ENCODE data around the gene CELA2A.

DNA sequence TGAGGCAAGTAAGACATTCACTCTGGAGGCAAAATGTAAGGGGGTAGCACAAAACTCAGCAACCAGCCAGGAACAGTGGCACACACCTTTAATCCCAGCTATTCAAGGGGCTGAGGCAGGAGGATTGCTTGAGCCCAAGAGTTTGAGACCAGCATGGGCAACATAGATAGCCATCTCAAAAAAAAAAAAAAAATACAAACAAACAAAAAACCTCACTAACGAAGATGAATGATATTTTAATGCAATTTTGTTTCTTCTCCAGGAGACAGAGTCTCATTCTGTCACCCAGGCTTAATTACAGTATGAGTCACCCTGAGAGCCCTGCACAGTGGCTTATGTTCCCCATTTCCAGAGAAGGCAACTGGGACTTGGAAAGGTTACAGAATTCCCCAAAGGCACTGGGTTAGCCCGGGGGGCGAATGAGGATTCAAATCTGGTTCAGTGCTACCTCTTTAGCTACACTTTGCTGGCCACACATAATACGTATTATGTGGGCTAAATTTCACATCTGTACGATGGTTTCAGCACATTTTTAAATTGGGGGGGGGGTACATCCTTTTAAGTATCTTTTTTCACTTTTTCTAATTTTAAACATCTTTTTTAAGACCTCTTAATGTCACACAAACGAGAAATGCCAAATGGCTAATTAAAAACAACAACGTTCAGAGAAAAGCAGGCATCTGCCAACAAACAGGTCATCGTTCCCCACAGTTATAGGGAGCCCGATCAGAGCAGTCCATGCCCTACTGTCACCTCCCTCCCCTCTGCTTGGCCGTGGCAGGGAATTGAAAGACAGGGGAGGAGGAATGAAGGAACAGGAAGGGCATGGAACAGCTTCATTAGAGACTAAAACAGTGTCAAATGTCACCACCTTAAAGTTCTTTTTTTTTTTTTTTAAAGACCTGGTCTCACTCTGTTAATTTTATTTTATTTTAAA is 3.5 kb downstream of the CELA2A start:
- TF ChIP-seq, protein P1, sequence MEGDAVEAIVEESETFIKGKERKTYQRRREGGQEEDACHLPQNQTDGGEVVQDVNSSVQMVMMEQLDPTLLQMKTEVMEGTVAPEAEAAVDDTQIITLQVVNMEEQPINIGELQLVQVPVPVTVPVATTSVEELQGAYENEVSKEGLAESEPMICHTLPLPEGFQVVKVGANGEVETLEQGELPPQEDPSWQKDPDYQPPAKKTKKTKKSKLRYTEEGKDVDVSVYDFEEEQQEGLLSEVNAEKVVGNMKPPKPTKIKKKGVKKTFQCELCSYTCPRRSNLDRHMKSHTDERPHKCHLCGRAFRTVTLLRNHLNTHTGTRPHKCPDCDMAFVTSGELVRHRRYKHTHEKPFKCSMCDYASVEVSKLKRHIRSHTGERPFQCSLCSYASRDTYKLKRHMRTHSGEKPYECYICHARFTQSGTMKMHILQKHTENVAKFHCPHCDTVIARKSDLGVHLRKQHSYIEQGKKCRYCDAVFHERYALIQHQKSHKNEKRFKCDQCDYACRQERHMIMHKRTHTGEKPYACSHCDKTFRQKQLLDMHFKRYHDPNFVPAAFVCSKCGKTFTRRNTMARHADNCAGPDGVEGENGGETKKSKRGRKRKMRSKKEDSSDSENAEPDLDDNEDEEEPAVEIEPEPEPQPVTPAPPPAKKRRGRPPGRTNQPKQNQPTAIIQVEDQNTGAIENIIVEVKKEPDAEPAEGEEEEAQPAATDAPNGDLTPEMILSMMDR (IDR thresholded peaks at IDR 0.05) = no peak
- no peak for TF ChIP-seq ZFX (IDR thresholded peaks at IDR 0.05; ENCODE audit: borderline replicate concordance)

All from 22Rv1 (cell line).